ENCODE measurements around the gene OAS2. TPM values are rescaled to one million over a fixed set of nuclear protein-coding genes. Genes with fewer than 3 reads are reported as not detected.

The OAS2 gene
- total and polyA plus RNA-seq, 2 donors (not counting 1 experiment from before 2014, with no cell fraction given): 31.6 to 59.3 TPM

- intact Hi-C loops (cut with micrococcal nuclease): no loop called here
- H3K36me3 ChIP-seq (replicated peaks in 1 of 2; ENCODE audit: control extremely low read depth in 1 of 2, control insufficient read depth in 1 of 2, extremely low read depth in 1 of 2, insufficient read depth in 2 of 2, low read length in 1 of 2): peaks cover 0 to 19% of the 10 kb centered on the region in 2 experiments
- Mint-ChIP-seq H3K4me3 (no peak overlapping the region), H3K27ac (no peak overlapping the region), H3K4me1 (no peaks in the 10 kb centered on the region), H3K27me3 (no peaks in the 10 kb centered on the region), H3K9me3 (ENCODE audit: insufficient read depth) (peaks cover 4% of the 10 kb centered on the region)
- H3K4me1 ChIP-seq (ENCODE audit: control insufficient read depth in 2 of 2, insufficient read depth in 2 of 2, low read length in 2 of 2): no peaks in the 10 kb centered on the region
- H3K4me3 ChIP-seq (ENCODE audit: control extremely low read depth in 1 of 5, extremely low read depth in 1 of 5, insufficient read depth in 1 of 5, low read depth in 2 of 5, low read length in 4 of 5): no peak overlapping the region
- H3K79me2 ChIP-seq (ENCODE audit: control insufficient read depth, insufficient read depth, low read length): peaks cover 10% of the 10 kb centered on the region
- H3K9me3 ChIP-seq (ENCODE audit: control extremely low read depth in 1 of 3, control insufficient read depth in 2 of 3, insufficient read depth in 1 of 3, low read length in 2 of 3): no peaks in the 10 kb centered on the region
- no peak overlapping the region for H3K4me2 ChIP-seq (replicated peaks; ENCODE audit: low read depth, low read length, poor library complexity, severe bottlenecking)
- no peak overlapping the region for H3K9ac ChIP-seq (ENCODE audit: low read length)
- no peak overlapping the region for H3K27ac ChIP-seq (ENCODE audit: low read length in 2 of 2)
- no peaks in the 10 kb centered on the region for H4K20me1 ChIP-seq (ENCODE audit: control insufficient read depth, insufficient read depth, low read length, poor library complexity, severe bottlenecking)
- 94% methylated on average over 13 of the region's 14 CpGs for WGBS (ENCODE audit: insufficient coverage)
- DNase-seq: no peak
- CTCF ChIA-PET: interaction anchor here (1.0 kb wide), 1 partner anchor 47 kb away, joined by 3 read pairs; no protein-coding TSS in a partner anchor
- no peak overlapping the region for H2AFZ ChIP-seq (ENCODE audit: insufficient read depth, low read depth, low read length, poor library complexity, severe bottlenecking)
- TF ChIP-seq, protein P1, sequence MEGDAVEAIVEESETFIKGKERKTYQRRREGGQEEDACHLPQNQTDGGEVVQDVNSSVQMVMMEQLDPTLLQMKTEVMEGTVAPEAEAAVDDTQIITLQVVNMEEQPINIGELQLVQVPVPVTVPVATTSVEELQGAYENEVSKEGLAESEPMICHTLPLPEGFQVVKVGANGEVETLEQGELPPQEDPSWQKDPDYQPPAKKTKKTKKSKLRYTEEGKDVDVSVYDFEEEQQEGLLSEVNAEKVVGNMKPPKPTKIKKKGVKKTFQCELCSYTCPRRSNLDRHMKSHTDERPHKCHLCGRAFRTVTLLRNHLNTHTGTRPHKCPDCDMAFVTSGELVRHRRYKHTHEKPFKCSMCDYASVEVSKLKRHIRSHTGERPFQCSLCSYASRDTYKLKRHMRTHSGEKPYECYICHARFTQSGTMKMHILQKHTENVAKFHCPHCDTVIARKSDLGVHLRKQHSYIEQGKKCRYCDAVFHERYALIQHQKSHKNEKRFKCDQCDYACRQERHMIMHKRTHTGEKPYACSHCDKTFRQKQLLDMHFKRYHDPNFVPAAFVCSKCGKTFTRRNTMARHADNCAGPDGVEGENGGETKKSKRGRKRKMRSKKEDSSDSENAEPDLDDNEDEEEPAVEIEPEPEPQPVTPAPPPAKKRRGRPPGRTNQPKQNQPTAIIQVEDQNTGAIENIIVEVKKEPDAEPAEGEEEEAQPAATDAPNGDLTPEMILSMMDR (IDR thresholded peaks at IDR 0.05): no peak
- TF ChIP-seq EZH2 (IDR thresholded peaks at IDR 0.05; ENCODE audit: borderline replicate concordance, insufficient read depth, low read depth, low read length, poor library complexity, severe bottlenecking): no peak
- no peak for ATAC-seq (ENCODE audit: low read depth)
- no peaks in the 10 kb centered on the region for H3K27me3 ChIP-seq (replicated peaks in 1 of 4; ENCODE audit: control extremely low read depth in 1 of 4, control insufficient read depth in 3 of 4, insufficient read depth in 4 of 4, low read length in 3 of 4)
- POLR2A ChIA-PET: no interaction called here
Observed at GRCh38 chr12:112946236-112947000, 31.9 kb upstream of the OAS2 start.

GRCh38 chr12:112947314-112947713 lies 31.0 kb upstream of the OAS2 start:
- no peaks in the 10 kb centered on the region for H3K4me1 Mint-ChIP-seq
- Histone ChIP-seq H3K9ac (ENCODE audit: low read length) (no peak overlapping the region), H3K9me3 (ENCODE audit: control extremely low read depth in 1 of 3, control insufficient read depth in 2 of 3, insufficient read depth in 1 of 3, low read length in 2 of 3) (peaks cover 0 to 4% (median 1%) of the 10 kb centered on the region in 3 donors), H4K20me1 (ENCODE audit: control insufficient read depth, insufficient read depth, low read length, poor library complexity, severe bottlenecking) (no peaks in the 10 kb centered on the region), H3K27ac (ENCODE audit: low read length in 2 of 2) (no peak overlapping the region), H3K27me3 (replicated peaks in 1 of 4; ENCODE audit: control extremely low read depth in 1 of 4, control insufficient read depth in 3 of 4, insufficient read depth in 4 of 4, low read length in 3 of 4) (no peaks in the 10 kb centered on the region), H3K79me2 (ENCODE audit: control insufficient read depth, insufficient read depth, low read length) (peaks cover 3% of the 10 kb centered on the region), H3K4me1 (ENCODE audit: control insufficient read depth in 2 of 2, insufficient read depth in 2 of 2, low read length in 2 of 2) (no peaks in the 10 kb centered on the region), H3K4me2 (replicated peaks; ENCODE audit: low read depth, low read length, poor library complexity, severe bottlenecking) (no peak overlapping the region), H2AFZ (ENCODE audit: insufficient read depth, low read depth, low read length, poor library complexity, severe bottlenecking) (no peak overlapping the region), H3K4me3 (ENCODE audit: control extremely low read depth in 1 of 5, extremely low read depth in 1 of 5, insufficient read depth in 1 of 5, low read depth in 2 of 5, low read length in 4 of 5) (no peak overlapping the region), H3K36me3 (replicated peaks in 1 of 2; ENCODE audit: control extremely low read depth in 1 of 2, control insufficient read depth in 1 of 2, extremely low read depth in 1 of 2, insufficient read depth in 2 of 2, low read length in 1 of 2) (peaks cover 0 to 19% of the 10 kb centered on the region in 2 experiments)
- DNase-seq (no peak), ATAC-seq (ENCODE audit: low read depth) (no peak)
- no peak overlapping the region for H3K27ac Mint-ChIP-seq
- intact Hi-C loops (cut with micrococcal nuclease): no loop called here
- H3K4me3 Mint-ChIP-seq: no peak overlapping the region
- no peaks in the 10 kb centered on the region for H3K27me3 Mint-ChIP-seq
- ChIA-PET CTCF (no interaction called here), POLR2A (no interaction called here)
- no peak for TF ChIP-seq EZH2 (IDR thresholded peaks at IDR 0.05; ENCODE audit: borderline replicate concordance, insufficient read depth, low read depth, low read length, poor library complexity, severe bottlenecking)
- TF ChIP-seq, protein P1 (IDR thresholded peaks at IDR 0.05): no peak
- no CpG with 5 or more reads among the region's 1 CpG for WGBS (ENCODE audit: insufficient coverage)
- peaks cover 4% of the 10 kb centered on the region for H3K9me3 Mint-ChIP-seq (ENCODE audit: insufficient read depth)
